C4-2B (cell line): Measurements from ENCODE around the gene PDE4D.

Source experiments
- H3K27ac ChIP-seq: fragments of 450-650 bp; 2 replicates; pipeline ENCODE4 v1.5.1; 2017
- CTCF ChIP-seq: fragments of 450-650 bp; conservative IDR thresholded peaks from 2 replicates; pipeline ENCODE4 v1.5.1; 2017; ENCODE audit warnings: mild to moderate bottlenecking
- ZFX ChIP-seq: fragments of 450-650 bp; IDR thresholded peaks from 2 replicates; pipeline ENCODE4 v1.6.1; 2017

The PDE4D gene

GRCh38 chr5:59272809-59273427 lies 620.6 kb downstream of the PDE4D start:
- no peak overlapping the region for H3K27ac ChIP-seq
- no peak for TF ChIP-seq CTCF
- TF ChIP-seq ZFX: no peak

- no peak overlapping the region for H3K27ac ChIP-seq
- TF ChIP-seq ZFX (no peak), CTCF (no peak)
These were observed 624.6 kb downstream of the PDE4D start for GRCh38 chr5:59268756-59269415.

GRCh38 chr5:59267033-59267432 lies 626.5 kb downstream of the PDE4D start:
- H3K27ac ChIP-seq: no peak overlapping the region
- TF ChIP-seq ZFX: no peak
- TF ChIP-seq CTCF: no peak

- no peak for TF ChIP-seq CTCF
- no peak for TF ChIP-seq ZFX
- no peak overlapping the region for H3K27ac ChIP-seq
These were observed 627.1 kb downstream of the PDE4D start for GRCh38 chr5:59266410-59266809.

GRCh38 chr5:59264639-59265245 lies 628.8 kb downstream of the PDE4D start:
- no peak overlapping the region for H3K27ac ChIP-seq
- no peak for TF ChIP-seq CTCF
- TF ChIP-seq ZFX: no peak

GRCh38 chr5:59264013-59264412 lies 629.5 kb downstream of the PDE4D start:
- TF ChIP-seq ZFX (no peak), CTCF (no peak)
- H3K27ac ChIP-seq: no peak overlapping the region

GRCh38 chr5:59261969-59262368 lies 631.6 kb downstream of the PDE4D start:
- TF ChIP-seq ZFX: no peak
- no peak for TF ChIP-seq CTCF
- H3K27ac ChIP-seq: no peak overlapping the region
